GM18858 (cell line): ENCODE results near the gene COASY.

Source experiments
- ATAC-seq: cut with Tn5 transposase; IDR thresholded peaks from one replicate; pipeline ENCODE4 v1.9.1; 2021; ENCODE audit not compliant: unreplicated experiment

Gene COASY

DNA sequence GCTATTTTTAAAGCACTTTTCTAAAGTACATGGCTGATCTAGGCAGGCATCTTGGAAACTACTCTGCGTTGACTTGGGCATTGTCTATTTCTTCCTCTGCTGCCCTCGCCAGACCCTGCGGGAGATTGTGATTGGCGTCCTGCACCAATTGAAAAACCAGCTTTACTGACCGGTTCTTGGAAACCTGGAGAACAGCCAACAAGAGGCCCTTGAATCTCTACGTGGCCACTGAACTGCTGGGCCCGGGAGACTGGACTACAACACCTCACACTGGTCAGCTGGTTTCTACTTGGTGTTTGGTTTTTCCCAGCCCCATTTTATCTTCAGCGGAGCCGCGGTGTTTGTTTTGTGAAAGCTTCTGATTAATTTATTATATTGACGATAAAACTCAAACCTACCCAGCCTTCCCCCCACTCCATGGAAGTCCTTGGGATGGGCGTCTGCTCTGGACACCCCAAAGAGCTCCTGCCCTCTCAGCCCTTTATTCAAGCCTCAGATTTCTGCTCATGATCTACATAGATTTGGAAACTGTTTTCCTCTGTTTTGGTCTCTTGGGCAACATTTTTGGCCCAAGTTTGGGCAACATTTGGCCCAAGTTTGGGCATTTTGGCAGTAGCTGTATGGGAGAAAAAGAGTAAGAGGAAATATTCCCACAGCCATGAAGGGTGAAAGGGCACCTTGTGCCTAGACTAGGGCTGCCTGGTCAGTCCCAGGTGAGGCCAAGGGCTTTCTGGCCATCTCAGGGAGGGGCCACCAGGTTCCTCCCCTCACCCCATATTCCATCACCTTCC lies 9.7 kb downstream of the COASY start:
- no peak for ATAC-seq

DNA sequence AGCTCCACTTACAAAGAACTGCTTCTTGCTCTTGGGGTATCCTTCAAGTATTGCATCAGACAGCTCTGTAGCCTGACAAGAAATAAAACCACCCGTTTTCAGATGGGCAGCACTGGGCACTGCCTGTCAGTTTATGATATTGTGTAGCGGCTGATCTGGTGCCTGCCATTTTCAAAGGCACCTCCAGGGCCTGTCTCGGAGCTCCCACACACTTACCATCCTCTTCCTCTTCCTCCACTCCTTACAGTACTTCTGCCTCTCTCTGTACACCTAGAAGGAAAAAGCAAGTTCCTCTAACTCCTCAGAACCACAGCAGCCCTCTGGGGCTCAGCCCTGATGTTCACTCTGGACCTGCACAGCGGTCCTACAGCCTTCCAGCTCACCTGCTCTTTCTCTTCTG lies 11.1 kb downstream of the COASY start:
- no peak for ATAC-seq

DNA sequence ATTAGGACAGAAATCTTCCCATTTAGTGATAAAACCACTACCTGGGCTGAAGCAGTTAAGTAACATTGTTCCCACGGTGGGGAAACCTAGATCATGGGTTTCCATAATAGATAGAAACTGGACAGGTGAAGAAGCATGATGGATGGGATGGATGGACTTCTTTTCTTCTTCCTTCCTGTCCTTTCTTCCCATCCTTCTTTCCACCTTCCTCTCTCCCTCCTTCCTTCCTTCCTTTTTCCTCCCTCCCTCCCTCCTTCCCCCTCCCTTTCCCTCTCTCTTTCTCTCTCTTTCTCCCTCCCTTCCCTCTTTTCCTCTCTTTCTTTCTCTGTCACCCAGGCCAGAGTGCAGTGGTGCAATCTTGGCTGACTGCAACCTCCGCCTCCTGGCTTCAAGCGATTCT lies 12.5 kb downstream of the COASY start:
- no peak for ATAC-seq

DNA sequence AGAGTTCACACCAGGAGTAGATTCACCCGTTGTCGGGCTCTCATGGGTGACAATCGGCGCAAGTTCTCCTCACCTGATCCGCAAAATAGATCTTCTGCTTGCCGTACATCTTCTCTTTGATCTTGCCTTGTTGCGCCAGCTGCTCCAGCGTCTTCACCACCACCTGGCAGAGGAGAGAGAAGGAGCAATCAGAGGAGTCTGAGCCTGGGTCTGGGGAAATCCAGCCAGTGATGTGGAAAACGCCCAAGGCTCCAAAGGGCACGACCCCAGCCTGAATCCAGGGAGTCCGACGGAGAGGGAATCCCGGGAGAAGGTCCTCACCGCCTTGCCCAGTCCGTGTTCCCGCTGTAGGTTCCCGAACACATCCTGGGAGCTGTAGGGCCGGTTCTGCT lies 15.2 kb downstream of the COASY start:
- ATAC-seq: no peak

DNA sequence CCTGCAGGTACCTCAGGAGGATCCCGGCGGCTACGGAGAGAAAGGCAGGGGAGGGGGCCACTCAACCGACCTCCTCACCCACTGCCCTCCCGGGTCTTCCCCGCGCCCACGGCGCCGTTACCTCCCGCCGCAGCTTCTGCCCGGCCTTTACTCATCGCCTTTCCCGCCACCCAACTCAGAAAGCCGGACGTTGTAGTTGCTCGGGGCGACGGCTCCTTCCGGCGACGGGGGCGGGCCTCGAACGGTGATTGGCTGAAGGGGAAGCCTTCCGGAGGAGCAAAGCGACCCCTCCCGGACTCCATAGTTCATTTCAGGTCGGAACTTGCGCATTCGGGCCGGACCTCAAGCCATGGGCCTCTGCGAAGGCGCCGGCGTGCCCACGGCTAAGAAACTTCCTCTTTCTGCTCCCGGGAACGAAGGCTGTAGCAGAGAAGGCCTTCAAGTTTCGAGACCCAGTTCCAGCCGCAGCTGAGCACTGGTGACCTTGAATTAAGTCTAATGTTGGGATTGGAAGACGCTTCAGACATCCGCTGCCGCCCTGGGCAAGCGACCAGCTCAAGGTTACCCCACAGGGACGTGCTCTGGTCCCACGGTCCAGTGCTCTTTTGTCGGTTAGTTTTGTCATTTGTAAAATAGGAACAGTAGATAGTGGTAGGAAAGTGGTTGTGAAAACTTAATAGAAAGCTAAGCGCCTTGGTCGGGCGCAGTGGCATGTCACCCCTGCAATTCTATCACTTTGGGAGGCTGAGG lies 15.8 kb downstream of the COASY start, which contains the start of gene PSMC3IP:
TSS of gene PSMC3IP (minus strand) at position 198 of the 750 bp plus-strand sequence. CDS start at position 155, 43 bp downstream.
- ATAC-seq: peak; percentile 61

DNA sequence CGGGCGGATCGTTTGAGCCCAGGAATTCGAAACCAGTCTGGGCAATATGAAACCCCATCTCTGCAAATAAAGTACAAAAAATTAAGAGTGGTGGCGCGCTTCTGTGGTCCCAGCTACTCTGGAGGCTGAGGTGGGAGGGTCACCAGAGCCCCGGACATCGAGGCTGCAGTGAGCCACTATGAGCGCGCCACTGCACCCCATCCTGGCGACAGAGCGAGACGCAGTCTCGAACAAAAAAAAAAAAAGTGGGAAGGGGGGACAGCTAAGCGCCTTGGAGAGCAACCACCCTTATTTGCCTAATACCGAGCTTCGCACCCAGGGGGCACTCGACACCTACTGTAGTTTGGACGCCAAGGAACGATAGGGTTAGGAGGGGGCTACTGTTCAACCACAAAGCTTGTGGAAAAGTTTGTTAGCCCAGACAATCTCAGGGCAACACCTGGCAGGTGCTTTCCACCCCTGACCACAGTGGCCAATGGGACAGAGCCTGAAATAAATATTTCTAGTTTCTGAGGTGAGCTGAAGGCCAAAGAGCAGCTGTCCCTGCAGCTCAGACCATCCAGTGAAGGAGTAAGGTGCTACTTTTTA lies 16.4 kb downstream of the COASY start:
- no peak for ATAC-seq

DNA sequence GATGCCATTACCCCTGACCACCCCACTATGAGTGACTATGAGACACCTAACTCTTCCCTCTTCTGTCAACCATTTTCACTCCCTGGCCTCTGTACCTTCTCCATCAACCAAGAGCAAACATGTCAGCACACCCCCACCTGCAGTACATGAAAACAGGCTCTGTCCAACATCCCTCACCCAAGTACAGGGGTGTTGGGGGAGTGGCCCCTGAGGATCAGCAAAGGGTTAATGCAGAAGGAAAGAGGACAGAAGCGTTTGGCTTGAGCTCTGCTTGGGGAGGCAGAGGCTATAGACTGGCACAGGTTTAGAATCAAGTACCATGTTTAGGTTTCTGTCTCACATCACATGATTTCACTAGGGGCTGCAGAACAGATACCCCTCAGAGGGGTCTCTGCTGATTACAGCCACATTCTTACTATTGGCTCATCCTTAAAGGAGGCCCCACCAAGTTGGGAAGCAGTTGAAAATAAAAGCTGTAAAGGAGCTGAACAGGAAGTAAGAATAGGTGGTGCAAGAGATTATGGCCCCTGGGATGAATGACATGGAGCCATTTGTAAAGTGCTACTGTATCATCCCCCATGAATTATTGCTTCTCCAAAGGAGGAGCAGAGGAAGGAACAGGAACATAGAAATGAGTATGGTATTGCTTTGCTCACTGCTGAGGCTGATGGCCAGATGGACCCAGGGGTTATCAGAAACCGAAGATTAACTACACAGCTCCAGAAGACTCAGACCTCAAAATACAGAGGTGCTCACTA lies 18.0 kb downstream of the COASY start:
- no peak for ATAC-seq

DNA sequence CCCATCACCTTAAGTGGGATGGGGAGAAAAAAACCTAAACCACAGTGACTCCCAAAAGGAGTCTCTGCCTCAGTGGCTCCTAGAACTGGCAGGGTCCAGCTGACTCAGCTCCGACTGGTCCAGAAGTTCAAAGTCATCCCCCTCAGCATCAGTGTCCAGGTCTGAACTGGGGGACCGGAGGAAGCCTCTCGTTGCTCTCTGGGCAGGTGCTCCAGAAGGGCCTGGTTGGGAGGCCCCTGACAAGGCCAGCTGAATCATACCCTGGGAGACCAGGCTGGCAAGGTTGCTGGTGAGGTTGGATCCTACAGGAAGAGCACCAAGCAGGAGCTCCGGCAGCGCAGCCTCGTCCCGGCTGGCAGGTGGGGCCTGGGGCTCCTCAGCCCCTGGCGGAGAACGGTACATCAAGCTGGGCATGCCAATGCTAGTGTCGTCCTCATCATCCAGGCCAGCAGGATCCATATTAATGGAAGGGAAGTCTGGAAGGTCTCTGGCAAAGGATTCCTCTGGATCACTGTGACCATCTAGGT lies 19.9 kb downstream of the COASY start:
- ATAC-seq: no peak

DNA sequence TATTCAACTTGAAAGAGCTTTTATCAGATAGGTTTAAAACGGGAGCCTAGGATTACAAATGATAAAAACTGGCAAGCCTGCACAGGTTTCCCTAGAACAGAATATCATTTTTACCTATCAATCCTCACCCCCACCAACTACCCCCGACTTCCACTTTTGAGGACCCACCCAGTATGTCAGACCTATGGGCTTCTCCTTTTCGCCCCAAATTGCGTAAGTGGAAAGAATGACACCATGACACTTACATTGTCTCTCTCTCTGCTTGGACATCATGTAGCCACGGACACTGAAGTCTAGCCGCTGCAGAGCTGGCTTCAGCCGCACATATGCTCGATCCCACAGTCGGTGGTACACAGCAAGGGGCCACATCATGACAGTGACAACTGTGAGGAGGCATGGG lies 22.9 kb downstream of the COASY start:
- no peak for ATAC-seq

DNA sequence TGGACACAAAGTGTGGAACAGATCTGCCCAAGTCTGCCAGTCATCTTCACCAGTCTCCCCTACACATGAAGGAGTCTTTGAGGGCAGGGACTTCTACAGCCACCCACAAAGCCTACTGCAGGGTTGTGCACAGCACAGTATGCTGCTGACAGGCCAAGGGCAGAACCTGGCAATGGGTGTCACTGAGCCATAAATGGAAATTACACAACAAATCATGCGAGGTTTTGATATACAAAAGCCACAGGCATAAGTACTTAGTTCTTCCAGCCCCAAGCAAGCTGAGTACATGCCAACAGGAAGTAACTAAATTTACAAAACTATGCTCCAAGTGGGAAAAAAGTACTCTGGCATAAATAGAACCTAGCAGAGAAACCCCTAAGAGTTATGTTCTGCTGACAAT lies 23.4 kb downstream of the COASY start:
- ATAC-seq: no peak

DNA sequence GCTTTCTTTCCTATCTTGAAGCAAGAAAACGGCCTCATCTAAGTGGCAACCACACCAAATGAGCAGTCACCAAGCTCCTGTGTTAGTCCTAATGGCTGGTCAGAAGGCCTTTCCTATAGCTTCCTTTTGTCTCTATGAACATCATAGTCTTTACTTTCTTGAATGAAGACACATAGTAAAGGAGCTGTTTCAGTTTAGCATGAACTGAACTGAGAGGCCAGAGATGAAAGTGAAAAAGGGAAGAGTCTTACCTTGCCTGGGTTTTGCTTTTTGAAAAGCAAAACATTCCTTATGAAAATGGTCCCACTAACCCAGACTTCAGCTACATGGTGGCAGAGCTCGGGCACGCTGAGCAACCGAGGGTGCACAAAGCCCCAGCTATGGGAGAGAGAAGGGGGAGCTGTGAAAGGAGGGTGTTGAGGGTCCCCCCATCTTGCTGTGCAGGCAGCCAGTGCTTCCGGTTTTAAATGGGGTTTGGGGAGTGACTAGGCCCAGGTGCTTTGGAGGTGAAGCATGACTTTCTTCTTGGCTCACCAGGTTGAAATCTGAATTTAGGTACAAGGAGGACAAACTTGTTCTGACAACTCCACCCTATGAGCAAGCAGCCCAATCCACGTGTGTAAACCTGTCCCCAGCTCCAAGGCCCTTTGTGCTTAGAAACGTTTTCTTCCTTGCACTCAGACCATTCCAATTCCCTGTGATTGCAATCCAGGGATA lies 24.7 kb downstream of the COASY start:
- no peak for ATAC-seq

DNA sequence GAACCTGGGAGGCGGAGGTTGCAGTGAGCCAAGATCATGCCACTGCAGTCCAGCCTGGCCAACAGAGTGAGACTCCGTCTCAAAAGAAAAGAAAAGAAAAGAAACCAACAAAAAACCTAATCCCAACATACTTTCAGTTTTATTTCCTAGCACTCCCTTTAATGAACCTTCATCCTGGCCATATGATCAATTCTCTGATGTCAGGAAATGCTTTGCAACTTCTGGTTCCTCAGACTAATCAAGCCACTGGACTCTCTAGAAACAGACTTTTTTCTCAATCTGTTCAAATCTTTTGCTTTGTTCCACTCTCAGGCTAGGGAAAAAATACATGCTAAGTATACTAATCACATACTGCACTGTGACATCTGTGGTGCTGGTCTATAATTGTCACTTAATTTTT lies 28.9 kb downstream of the COASY start:
- no peak for ATAC-seq

DNA sequence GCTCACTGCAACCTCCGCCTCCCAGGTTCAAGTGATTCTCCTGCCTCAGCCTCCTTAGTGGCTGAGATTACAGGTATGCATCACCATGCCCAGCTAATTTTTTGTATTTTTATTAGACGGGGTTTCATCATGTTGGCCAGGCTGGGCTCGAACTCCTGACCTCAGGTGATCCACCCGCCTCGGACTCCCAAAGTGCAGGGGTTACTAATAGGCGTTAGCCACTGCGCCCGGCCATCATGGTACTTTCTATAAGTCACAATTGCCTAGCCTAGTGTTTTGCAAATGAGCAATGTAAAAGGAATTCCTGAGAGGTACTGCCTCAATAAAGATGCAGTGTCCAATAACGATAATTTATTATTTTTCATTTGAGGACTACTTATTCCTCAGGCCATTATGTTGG lies 29.5 kb downstream of the COASY start:
- ATAC-seq: no peak

DNA sequence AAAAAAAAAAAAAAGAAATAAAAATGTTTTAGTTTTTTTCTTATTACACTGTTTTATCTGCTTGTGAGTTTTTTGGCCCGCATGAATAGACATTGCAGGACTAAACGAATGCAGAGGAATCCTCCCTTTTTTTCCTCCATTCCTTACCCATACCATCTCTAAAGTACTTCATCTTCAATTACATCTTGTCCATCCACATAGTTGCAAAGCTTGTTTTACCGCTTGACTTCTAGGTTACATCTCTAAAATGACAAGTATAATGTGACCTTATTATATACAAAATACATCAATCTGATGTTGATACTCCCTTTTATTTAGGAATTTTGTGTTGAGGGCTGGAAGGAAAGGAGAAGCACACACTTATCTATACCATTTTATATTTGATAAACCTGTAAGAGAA lies 34.4 kb downstream of the COASY start:
- no peak for ATAC-seq

DNA sequence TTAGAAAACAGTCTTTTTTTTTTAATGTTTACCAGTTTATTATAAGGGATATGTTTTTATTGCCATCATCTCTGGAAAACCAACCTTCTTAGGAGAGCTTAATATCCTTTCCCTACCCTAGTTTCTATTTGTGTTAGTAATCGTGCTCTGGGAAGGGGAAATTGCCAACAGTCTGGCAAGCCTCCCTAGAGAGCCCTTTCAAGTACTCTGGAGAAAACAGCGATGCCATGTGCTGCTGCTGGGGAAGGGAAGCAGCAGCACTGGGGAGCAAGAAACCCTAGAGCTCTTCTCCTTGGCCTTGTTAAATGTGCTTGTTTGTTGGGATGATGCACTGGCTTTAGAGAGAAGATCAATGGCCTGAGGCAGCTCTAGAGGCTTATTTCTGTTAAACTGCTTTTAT lies 37.0 kb downstream of the COASY start:
- no peak for ATAC-seq

DNA sequence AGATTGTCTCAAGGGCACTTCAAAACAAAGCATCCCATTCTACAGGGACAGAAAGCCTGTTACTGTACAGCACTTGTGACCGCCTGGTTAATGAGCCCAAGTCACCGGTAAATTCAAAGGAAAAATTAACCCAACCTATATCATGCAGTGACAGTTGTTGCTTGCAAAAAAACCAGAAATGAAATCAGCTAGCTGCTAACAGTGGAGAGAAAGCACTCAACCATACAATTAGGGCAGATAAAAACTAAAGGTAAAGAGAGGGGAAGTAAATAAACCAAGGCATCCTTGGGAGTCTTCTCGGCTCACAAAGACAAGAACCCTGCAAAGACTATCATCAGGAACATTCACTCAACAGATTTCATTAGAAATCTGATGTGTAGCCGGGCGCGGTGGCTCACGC lies 41.4 kb downstream of the COASY start:
- no peak for ATAC-seq

DNA sequence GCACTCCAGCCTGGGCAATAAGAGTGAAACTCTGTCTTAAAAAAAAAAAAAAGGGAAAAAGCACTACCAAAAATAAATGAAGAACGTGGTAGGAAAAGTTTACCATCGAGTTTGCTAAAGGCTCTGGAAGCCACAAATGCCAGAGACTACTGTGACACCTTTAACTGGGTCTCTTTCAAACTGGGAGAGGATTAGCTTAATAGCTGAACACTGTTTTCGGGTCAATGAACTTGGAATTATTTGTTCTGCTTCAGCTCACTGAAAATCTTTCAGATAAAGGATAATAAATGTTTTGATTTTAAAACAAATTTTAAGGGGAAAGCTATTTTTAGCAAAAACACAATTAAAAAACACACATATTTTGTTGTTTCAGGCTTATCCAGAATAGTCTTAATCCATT lies 45.8 kb downstream of the COASY start:
- no peak for ATAC-seq

DNA sequence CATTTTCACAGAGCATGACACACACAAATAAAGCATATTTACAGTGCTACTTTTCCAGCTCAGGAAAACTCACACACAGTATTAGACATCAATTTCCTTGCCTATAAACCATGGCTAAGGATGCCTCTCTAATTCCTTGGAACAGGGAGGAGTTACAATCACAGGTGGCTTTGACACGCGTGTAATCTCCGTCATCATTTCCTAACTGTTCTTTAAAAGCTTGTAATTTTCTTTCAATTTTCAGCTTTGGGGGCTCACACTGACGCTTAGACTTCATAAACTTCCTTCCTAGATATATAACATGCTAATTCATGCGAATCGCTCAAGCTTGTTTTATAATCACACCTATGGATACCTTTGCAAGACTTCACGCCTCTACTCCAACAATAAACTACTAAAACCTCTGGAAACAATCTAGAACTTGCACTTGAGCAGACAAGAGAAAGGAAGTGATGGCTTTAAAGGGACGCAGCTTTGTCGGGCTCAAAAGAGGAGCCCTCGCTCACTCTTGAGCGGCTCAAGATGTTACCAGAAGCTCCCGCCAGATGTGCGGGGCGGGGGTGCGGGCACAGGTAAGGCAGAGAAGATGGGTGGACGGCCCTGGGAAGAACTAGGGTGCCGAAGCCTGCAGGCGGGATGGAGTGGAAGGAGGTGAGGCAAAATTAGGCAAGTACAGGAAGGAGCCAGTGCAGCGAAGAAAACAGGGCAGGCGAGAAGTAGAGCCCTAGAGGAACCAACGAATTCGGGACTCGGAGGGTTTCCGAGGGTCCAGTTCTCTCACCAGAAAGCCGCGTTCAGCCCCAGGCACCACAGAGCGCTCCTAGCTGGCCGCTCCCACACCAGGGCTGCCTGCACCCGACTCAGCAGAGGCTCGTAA lies 46.6 kb downstream of the COASY start:
- peak; percentile 17 for ATAC-seq

DNA sequence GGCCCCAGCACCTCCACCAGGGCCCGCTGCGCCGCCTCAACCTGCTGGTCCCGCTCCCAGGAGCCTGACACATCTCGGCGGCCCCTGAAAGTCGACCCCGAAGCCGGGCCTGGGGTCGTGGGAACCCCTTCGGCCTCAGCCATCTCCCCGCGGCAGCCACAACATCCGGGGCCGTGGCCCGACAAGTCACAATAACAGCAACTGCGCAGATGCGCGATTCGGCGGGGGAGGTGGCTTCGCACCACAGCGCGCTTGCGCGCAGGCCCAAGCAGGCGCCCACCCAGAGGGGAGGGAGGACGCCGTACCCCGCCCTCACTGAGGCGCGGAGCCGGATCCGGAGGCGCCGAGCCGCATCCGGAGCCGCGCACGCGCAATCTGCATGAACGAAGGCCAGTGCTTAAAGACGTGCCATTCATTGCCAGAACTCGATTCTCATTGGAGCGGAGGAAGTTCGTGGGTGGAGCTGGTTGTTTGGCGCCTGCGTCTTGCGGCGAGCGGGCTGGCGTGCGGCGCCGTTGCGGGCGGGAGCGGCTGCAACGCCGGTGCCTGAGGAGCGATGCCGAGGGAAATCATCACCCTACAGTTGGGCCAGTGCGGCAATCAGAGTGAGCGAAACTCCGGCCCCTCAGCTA lies 47.4 kb downstream of the COASY start, which contains the start of the genes RETREG3 and TUBG1:
TSS of gene RETREG3 (minus strand) at position 193 of the 632 bp plus-strand sequence. CDS start at position 143, 50 bp downstream.
TSS of gene TUBG1 (plus strand) at position 502 of the 632 bp plus-strand sequence. CDS start at position 557, 55 bp downstream.
- peak; percentile 74 for ATAC-seq
